CD14-positive monocyte (primary cell): ENCODE results near the gene SPTBN1. TPM values are rescaled to one million over a fixed set of nuclear protein-coding genes. Genes with fewer than 3 reads are reported as not detected.

Experiments used
- DNase-seq, 3 donors: peaks; one replicate each; pipeline ENCODE4 v3.0.0-alpha.2; 2011 to 2022
- H2AFZ ChIP-seq: 2 replicates; pipeline ENCODE4 v1.6.0; 2012; ENCODE audit warnings: mild to moderate bottlenecking, low read depth, low read length, inconsistent platforms; ENCODE audit not compliant: insufficient read depth, poor library complexity, severe bottlenecking
- H3K27ac ChIP-seq, 2 donors: 1 replicate in 1 of 2; 2 replicates in 1 of 2; pipeline ENCODE4 v1.5.1; 2012 to 2013; ENCODE audit warnings: low read length in 2 of 2, control low read depth in 1 of 2, inconsistent platforms in 1 of 2, low read depth in 1 of 2, mild to moderate bottlenecking in 1 of 2
- H3K27me3 ChIP-seq, 2 donors: one replicate each; pipeline versions ENCODE4 v1.6.0 to v1.6.1; 2011 to 2013; ENCODE audit warnings: low read length in 2 of 2; ENCODE audit not compliant: control insufficient read depth in 2 of 2, insufficient read depth in 2 of 2
- H3K36me3 ChIP-seq, 2 donors: replicated peaks in 1 of 2; 1 replicate in 1 of 2; 2 replicates in 1 of 2; pipeline versions ENCODE4 v1.5.1 to v1.6.1; 2012 to 2013; ENCODE audit warnings: low read length in 2 of 2, control low read depth in 1 of 2, inconsistent platforms in 1 of 2, mild to moderate bottlenecking in 1 of 2; ENCODE audit not compliant: insufficient read depth in 2 of 2, control insufficient read depth in 1 of 2
- H3K4me1 ChIP-seq, 2 donors: 1 replicate in 1 of 2; 2 replicates in 1 of 2; pipeline versions ENCODE4 v1.5.1 to v1.6.1; 2012 to 2013; ENCODE audit warnings: low read length in 2 of 2, control low read depth in 1 of 2, inconsistent platforms in 1 of 2, mild to moderate bottlenecking in 1 of 2, moderate library complexity in 1 of 2; ENCODE audit not compliant: insufficient read depth in 2 of 2, control insufficient read depth in 1 of 2
- H3K4me2 ChIP-seq: replicated peaks from 2 replicates; pipeline ENCODE3; 2012; ENCODE audit warnings: low read length, moderate library complexity, mild to moderate bottlenecking; ENCODE audit not compliant: poor library complexity, severe bottlenecking; ENCODE audit errors: extremely low read depth
- H3K4me3 ChIP-seq, 3 experiments: fragments of 200-600 bp in 1 of 3; sonication (generic) in 1 of 3; replicated peaks in 1 of 3; 1 replicate in 2 of 3; 2 replicates in 1 of 3; pipeline ENCODE4 v1.5.1; 2011 to 2013; ENCODE audit warnings: low read length in 3 of 3, mild to moderate bottlenecking in 3 of 3, control low read depth in 2 of 3, low read depth in 2 of 3, inconsistent platforms in 1 of 3, moderate library complexity in 1 of 3
- H3K79me2 ChIP-seq: 2 replicates; pipeline ENCODE4 v1.6.0; 2012; ENCODE audit warnings: mild to moderate bottlenecking, control low read depth, inconsistent platforms, low read length, moderate library complexity; ENCODE audit not compliant: insufficient read depth
- H3K9ac ChIP-seq: 2 replicates; pipeline ENCODE4 v1.6.0; 2017; ENCODE audit warnings: low read length, mild to moderate bottlenecking; ENCODE audit not compliant: insufficient read depth, poor library complexity, severe bottlenecking
- H3K9me3 ChIP-seq, 2 donors: replicated peaks in 1 of 2; 1 replicate in 1 of 2; 2 replicates in 1 of 2; pipeline versions ENCODE4 v1.5.1 to v1.6.1; 2012 to 2013; ENCODE audit warnings: low read length in 2 of 2, control low read depth in 1 of 2; ENCODE audit not compliant: control insufficient read depth in 1 of 2, insufficient read depth in 1 of 2
- H4K20me1 ChIP-seq: 2 replicates; pipeline ENCODE4 v1.6.0; 2012; ENCODE audit warnings: mild to moderate bottlenecking, low read length, control low read depth, moderate library complexity; ENCODE audit not compliant: insufficient read depth
- H3K27ac Mint-ChIP-seq, 7 donors: one replicate each; pipeline ENCODE4 v1.8.0; 2020; ENCODE audit warnings: mild to moderate bottlenecking in 7 of 7, mixed read lengths in 7 of 7, moderate library complexity in 6 of 7, inconsistent platforms in 2 of 7
- H3K27me3 Mint-ChIP-seq, 3 donors: one replicate each; pipeline ENCODE4 v1.8.0; 2021 to 2022; ENCODE audit warnings: low read depth in 3 of 3, mild to moderate bottlenecking in 3 of 3, mixed read lengths in 3 of 3, moderate library complexity in 3 of 3, inconsistent platforms in 1 of 3
- H3K36me3 Mint-ChIP-seq, 2 donors: one replicate each; pipeline ENCODE4 v1.8.0; 2020; ENCODE audit warnings: mixed read lengths in 2 of 2, inconsistent platforms in 1 of 2, mild to moderate bottlenecking in 1 of 2
- H3K4me1 Mint-ChIP-seq: one replicate; pipeline ENCODE4 v1.8.0; 2020; ENCODE audit warnings: mild to moderate bottlenecking, mixed read lengths
- H3K4me3 Mint-ChIP-seq, 2 donors: one replicate each; pipeline ENCODE4 v1.8.0; 2020; ENCODE audit warnings: mild to moderate bottlenecking in 2 of 2, mixed read lengths in 2 of 2, moderate library complexity in 1 of 2
- H3K9me3 Mint-ChIP-seq, 7 donors: one replicate each; pipeline ENCODE4 v1.8.0; 2020 to 2022; ENCODE audit warnings: mixed read lengths in 7 of 7, mild to moderate bottlenecking in 6 of 7, moderate library complexity in 6 of 7, inconsistent platforms in 2 of 7
- CTCF ChIP-seq: fragments of 200-600 bp; IDR thresholded peaks from one replicate; pipeline ENCODE4 v1.8.0; 2022; ENCODE audit warnings: antibody characterized with exemption, mild to moderate bottlenecking
- WGBS: methylation state at CpG from one replicate; pipeline ENCODE4 v1.1.5; 2013; ENCODE audit warnings: missing lambda C conversion rate; ENCODE audit not compliant: insufficient coverage; 5-methylcytosine and 5-hydroxymethylcytosine counted together
- intact Hi-C, 2 donors: fragments of 100-400 bp; cut with micrococcal nuclease; formaldehyde crosslinking; loops; one replicate each; pipeline versions ENCODE4 v1.15.0 to v1.15.1; 2023
- polyA plus RNA-seq, 3 donors: library from polyadenylated mRNA; depleted of rRNA in 1 of 3; unstranded in 2 of 3; stranded (reverse) in 1 of 3; fragments of 300-500 nt in 2 of 3; fragments of >200 nt in 1 of 3; fragmentation: Illumina TruSeq in 2 of 3; gene quantifications; 1 replicate in 2 of 3; 2 replicates in 1 of 3; pipeline ENCODE4 v1.2.3, GENCODE V29; 2012 to 2021

Gene SPTBN1
- polyA plus RNA-seq, 3 donors: 0.79 to 2.8 (median 1.7) TPM

DNA sequence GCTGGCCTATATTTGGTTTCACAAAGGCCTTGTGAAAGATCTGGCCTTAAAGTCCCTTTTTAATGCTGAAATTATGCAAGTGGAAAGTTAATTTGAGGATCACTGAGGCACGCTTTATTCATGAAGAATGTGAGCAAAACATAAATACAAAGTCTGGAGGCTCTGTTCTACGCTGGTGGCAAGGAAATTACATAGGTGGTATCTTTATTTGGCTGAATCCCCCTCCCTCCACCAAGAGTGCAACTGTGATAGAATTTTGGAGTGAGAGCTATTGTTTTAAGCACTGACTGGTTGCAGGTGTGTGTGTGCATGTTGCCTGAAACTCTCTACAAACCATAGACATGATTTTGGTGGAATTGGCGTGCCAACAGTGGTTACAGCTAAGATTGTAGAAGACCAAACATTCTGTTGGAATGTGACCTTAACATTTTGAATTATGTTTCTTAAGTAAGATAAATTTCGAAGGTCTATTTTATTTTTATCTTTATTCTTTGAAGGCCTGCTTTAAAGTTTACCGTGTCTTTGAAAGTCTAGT, 114.3 kb downstream of the SPTBN1 start:
- Mint-ChIP-seq H3K36me3 (peaks cover 0 to 11% of the 10 kb centered on the region in 2 donors), H3K27ac (peak overlapping the region in 6 of 7 donors; percentile 52 to 88 (median 78)), H3K4me1 (peaks cover 81% of the 10 kb centered on the region), H3K27me3 (peaks cover 0 to 2% (median 0%) of the 10 kb centered on the region in 3 donors), H3K4me3 (no peak overlapping the region), H3K9me3 (peaks cover 0 to 2% (median 0%) of the 10 kb centered on the region in 7 donors)
- Histone ChIP-seq H3K9me3 (no peaks in the 10 kb centered on the region), H3K4me2 (no peak overlapping the region), H4K20me1 (no peaks in the 10 kb centered on the region), H3K4me3 (peak overlapping the region in 1 of 3 experiments; percentile 4), H3K9ac (no peak overlapping the region), H3K36me3 (no peaks in the 10 kb centered on the region), H3K79me2 (peaks cover 92% of the 10 kb centered on the region), H2AFZ (no peak overlapping the region), H3K27ac (peak overlapping the region in 1 of 2 donors; percentile 63), H3K4me1 (peaks cover 53 to 68% of the 10 kb centered on the region in 2 donors), H3K27me3 (no peaks in the 10 kb centered on the region)
- no peak for DNase-seq
- intact Hi-C loops: loop anchor here (5.0 to 10.0 kb wide), 2 partner anchors 46 to 48 kb away; no protein-coding TSS in a partner anchor
- WGBS: 30% methylated on average over 2 of the region's 5 CpGs
- no peak for TF ChIP-seq CTCF

DNA sequence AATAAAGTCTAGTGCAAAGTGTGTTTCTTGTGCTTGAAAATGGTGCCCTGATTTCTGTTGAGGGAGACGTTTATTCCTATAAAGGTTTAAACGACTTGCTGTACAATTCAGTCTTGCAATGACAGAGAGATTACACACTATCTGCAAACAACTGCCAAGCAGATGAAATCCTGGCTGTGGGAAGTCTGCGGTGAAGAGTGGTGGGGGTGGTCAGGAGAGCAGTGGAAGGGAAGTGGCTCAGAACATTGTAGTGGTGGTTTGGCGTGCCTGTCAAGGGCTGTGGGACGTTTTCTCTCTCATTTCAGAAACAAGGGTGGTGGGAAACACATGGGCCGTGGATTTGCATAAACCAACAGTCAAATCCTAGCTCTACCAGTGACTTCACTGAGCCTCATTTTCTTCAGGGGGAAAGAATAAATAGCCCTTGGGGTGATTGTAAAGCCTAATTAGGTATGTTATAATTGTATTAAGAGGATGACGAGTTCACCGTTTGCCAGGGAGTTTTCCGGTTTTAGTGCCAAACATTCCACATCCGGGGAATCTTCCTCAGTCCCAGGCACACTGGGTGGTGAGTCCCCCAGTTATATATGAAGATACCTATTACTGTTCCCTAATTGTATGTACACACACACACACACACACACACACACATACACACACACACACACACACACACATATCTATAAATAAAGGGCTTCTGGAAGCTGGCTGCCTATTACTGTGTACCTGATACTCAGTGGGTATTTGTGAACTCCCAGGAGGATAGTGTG, 115.0 kb downstream of the SPTBN1 start:
- Histone ChIP-seq H3K79me2 (peaks cover 92% of the 10 kb centered on the region), H3K4me1 (peaks cover 58 to 73% of the 10 kb centered on the region in 2 donors), H2AFZ (no peak overlapping the region), H3K4me3 (peak overlapping the region in 1 of 3 experiments; percentile 4), H3K27me3 (no peaks in the 10 kb centered on the region), H3K4me2 (peak overlapping the region; percentile 41), H3K9me3 (no peaks in the 10 kb centered on the region), H4K20me1 (no peaks in the 10 kb centered on the region), H3K36me3 (no peaks in the 10 kb centered on the region), H3K9ac (no peak overlapping the region), H3K27ac (peak overlapping the region in 1 of 2 donors; percentile 39)
- peaks cover 0 to 2% (median 0%) of the 10 kb centered on the region in 3 donors for H3K27me3 Mint-ChIP-seq
- DNase-seq: peak; percentile 54 to 73 (median 54)
- H3K4me3 Mint-ChIP-seq: peak overlapping the region; percentile 47 to 68
- peak overlapping the region in 6 of 7 donors; percentile 52 to 90 (median 78) for H3K27ac Mint-ChIP-seq
- H3K9me3 Mint-ChIP-seq: peaks cover 0 to 2% (median 0%) of the 10 kb centered on the region in 7 donors
- TF ChIP-seq CTCF: no peak
- no CpG with 5 or more reads among the region's 10 CpGs for WGBS
- intact Hi-C loops: loop anchor here (5.0 to 10.0 kb wide), 2 partner anchors 46 to 49 kb away; no protein-coding TSS in a partner anchor
- H3K36me3 Mint-ChIP-seq: peaks cover 0 to 14% of the 10 kb centered on the region in 2 donors
- peaks cover 85% of the 10 kb centered on the region for H3K4me1 Mint-ChIP-seq
